Thyroid gland (tissue), 4 donors: ENCODE measurements around the gene CNNM3.

Experiments
- POLR2A ChIP-seq, 2 donors: fragments of 450-650 bp; IDR thresholded peaks; one replicate each; pipeline ENCODE4 v1.6.1; 2017; ENCODE audit warnings: antibody characterized with exemption in 2 of 2, mild to moderate bottlenecking in 2 of 2, moderate library complexity in 1 of 2
- TF ChIP-seq, protein P1 (sequence below), 6 experiments: fragments of 200-600 bp in 3 of 6; fragments of 450-650 bp in 3 of 6; sonication (generic) in 3 of 6; IDR thresholded peaks; one replicate each; pipeline ENCODE4 v1.5.1; 2016 to 2019; ENCODE audit warnings: antibody characterized with exemption in 6 of 6, mild to moderate bottlenecking in 2 of 6, inconsistent platforms in 1 of 6, moderate library complexity in 1 of 6

DNA sequence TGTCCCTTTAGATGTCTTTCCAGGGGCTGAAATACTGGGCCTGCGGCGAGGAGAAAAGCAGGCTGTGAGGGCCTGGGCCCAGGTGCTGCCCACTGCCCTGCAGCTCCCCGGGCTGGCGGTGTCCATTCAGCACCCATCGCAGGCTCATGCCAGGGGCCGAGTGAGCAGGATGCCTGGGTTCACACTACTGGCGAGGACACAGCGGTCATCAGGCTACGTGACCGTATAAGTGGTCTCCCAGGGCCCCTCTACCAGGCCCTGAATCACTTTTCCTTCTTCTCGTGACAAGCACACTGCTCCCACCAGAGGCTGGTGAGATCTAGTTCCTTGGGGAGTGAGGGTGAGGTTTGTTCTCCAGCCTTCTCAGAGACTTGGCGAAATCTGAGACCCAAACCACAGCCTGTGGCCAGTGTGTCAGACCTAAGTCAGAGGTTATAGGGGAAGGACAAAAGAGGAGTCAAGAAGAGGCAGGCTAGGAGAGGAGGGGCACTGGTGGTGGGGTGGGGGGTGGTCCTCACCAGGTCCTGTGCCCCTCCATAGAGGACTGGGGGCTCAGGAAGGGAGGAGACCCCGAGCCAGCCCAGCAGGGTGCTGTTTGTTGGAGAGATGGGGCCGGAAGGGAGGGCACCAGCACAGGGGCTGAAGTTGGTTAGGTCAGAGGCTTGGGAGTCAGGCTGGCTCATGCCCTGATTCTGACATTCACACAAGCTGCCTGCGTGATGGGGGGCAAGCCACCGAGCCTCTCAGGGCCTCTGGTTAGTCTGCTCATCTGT, 60.4 kb downstream of the CNNM3 start:
- TF ChIP-seq, protein P1, sequence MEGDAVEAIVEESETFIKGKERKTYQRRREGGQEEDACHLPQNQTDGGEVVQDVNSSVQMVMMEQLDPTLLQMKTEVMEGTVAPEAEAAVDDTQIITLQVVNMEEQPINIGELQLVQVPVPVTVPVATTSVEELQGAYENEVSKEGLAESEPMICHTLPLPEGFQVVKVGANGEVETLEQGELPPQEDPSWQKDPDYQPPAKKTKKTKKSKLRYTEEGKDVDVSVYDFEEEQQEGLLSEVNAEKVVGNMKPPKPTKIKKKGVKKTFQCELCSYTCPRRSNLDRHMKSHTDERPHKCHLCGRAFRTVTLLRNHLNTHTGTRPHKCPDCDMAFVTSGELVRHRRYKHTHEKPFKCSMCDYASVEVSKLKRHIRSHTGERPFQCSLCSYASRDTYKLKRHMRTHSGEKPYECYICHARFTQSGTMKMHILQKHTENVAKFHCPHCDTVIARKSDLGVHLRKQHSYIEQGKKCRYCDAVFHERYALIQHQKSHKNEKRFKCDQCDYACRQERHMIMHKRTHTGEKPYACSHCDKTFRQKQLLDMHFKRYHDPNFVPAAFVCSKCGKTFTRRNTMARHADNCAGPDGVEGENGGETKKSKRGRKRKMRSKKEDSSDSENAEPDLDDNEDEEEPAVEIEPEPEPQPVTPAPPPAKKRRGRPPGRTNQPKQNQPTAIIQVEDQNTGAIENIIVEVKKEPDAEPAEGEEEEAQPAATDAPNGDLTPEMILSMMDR (IDR thresholded peaks at IDR 0.05): no peak
- TF ChIP-seq POLR2A (IDR thresholded peaks at IDR 0.05): no peak
